Endothelial cell of umbilical vein (primary cell): ENCODE results near the gene OR5B2. TPM values are rescaled to one million over a fixed set of nuclear protein-coding genes. Genes with fewer than 3 reads are reported as not detected.

Source experiments
- BruUV-seq: library from RNA; stranded (reverse); fragments of 400-500 nt; replicated peaks from 2 replicates; lab custom pipeline; 2021; lab: Mats Ljungman, UMichigan
- CTCF ChIA-PET: fragments of 300-600, 350-600 bp; sonication (Branson Sonifier 250); formaldehyde crosslinking; loops from one replicate; lab custom pipeline; 2021; ENCODE audit warnings: antibody characterized with exemption, inconsistent platforms; lab: Charles Lee
- POLR2A ChIA-PET: fragments of 300-600, 350-600 bp; sonication (Branson Sonifier 250); formaldehyde crosslinking; loops from one replicate; lab custom pipeline; 2021; ENCODE audit warnings: antibody characterized with exemption, inconsistent platforms; lab: Charles Lee
- DNase-seq: peaks from one replicate; pipeline ENCODE4 v3.0.0-alpha.2; 2011; ENCODE audit warnings: low read depth, low spot score
- FAIRE-seq: peaks from 2 replicates; lab custom pipeline; 2011; peaks lifted over from hg19 to GRCh38; lab: Jason Lieb, UNC
- H2AFZ ChIP-seq: 2 replicates; pipeline ENCODE4 v1.6.0; 2012; ENCODE audit warnings: low read depth, low read length, control low read depth, inconsistent platforms
- H3K27ac ChIP-seq: 2 replicates; pipeline ENCODE4 v1.5.1; 2011; ENCODE audit warnings: low read depth, mild to moderate bottlenecking, control low read depth, low read length, moderate library complexity; ENCODE audit not compliant: insufficient read depth
- H3K27me3 ChIP-seq, 2 experiments: 2 replicates each; pipeline versions ENCODE4 v1.6.0 to v1.6.1; 2011; ENCODE audit warnings: low read length in 2 of 2, mixed read lengths in 1 of 2; ENCODE audit not compliant: control insufficient read depth in 2 of 2, insufficient read depth in 2 of 2
- H3K36me3 ChIP-seq, 2 experiments: 2 replicates in 1 of 2; 3 replicates in 1 of 2; pipeline ENCODE4 v1.5.1; 2011; ENCODE audit warnings: low read length in 2 of 2, mild to moderate bottlenecking in 1 of 2, moderate library complexity in 1 of 2; ENCODE audit not compliant: control insufficient read depth in 2 of 2, insufficient read depth in 2 of 2; ENCODE audit errors: extremely low read depth in 1 of 2
- H3K4me1 ChIP-seq: 3 replicates; pipeline ENCODE4 v1.5.1; 2011; ENCODE audit warnings: mild to moderate bottlenecking, low read length; ENCODE audit not compliant: control insufficient read depth, insufficient read depth; ENCODE audit errors: extremely low read depth
- H3K4me2 ChIP-seq: 2 replicates; pipeline ENCODE4 v1.6.1; 2011; ENCODE audit warnings: low read length, control low read depth, mixed read lengths; ENCODE audit not compliant: insufficient read depth
- H3K4me3 ChIP-seq, 3 experiments: fragments of 200-600 bp in 1 of 3; sonication (generic), shearing (Covaris generic) in 1 of 3; replicated peaks in 1 of 3; 2 replicates each; pipeline ENCODE4 v1.5.1; 2011 to 2016; ENCODE audit warnings: control low read depth in 3 of 3, low read length in 3 of 3, mild to moderate bottlenecking in 2 of 3, inconsistent platforms in 1 of 3, low read depth in 1 of 3, moderate library complexity in 1 of 3; ENCODE audit not compliant: insufficient read depth in 1 of 3
- H3K79me2 ChIP-seq: 2 replicates; pipeline ENCODE4 v1.6.0; 2012; ENCODE audit warnings: low read length, inconsistent platforms; ENCODE audit not compliant: control insufficient read depth, insufficient read depth
- H3K9ac ChIP-seq: replicated peaks from 2 replicates; pipeline ENCODE3; 2011; ENCODE audit warnings: low read length, control low read depth; ENCODE audit not compliant: insufficient read depth; ENCODE audit errors: extremely low read depth
- H3K9me1 ChIP-seq: replicated peaks from 3 replicates; pipeline ENCODE4 v1.6.0; 2011; ENCODE audit warnings: mild to moderate bottlenecking, low read length; ENCODE audit not compliant: control insufficient read depth, insufficient read depth; ENCODE audit errors: extremely low read depth
- H3K9me3 ChIP-seq: replicated peaks from 2 replicates; pipeline ENCODE4 v1.5.1; 2012; ENCODE audit warnings: low read length, inconsistent platforms; ENCODE audit not compliant: control insufficient read depth, insufficient read depth
- H4K20me1 ChIP-seq: replicated peaks from 2 replicates; pipeline ENCODE3; 2011; ENCODE audit warnings: mild to moderate bottlenecking, low read length; ENCODE audit not compliant: control insufficient read depth, insufficient read depth; ENCODE audit errors: extremely low read depth
- CTCF ChIP-seq, 2 donors: IDR thresholded peaks; 1 replicate in 1 of 2; 2 replicates in 1 of 2; pipeline ENCODE4 v1.5.1; 2011; ENCODE audit warnings: low read length in 2 of 2, mild to moderate bottlenecking in 2 of 2, moderate library complexity in 2 of 2, control low read depth in 1 of 2, inconsistent platforms in 1 of 2, low read depth in 1 of 2; ENCODE audit not compliant: insufficient read depth in 1 of 2; ENCODE audit errors: extremely low read depth in 1 of 2
- EZH2 ChIP-seq: IDR thresholded peaks from 2 replicates; pipeline ENCODE4 v1.6.1; 2012; ENCODE audit warnings: borderline replicate concordance, low read depth, mild to moderate bottlenecking, moderate library complexity, low read length, inconsistent platforms; ENCODE audit not compliant: severe bottlenecking
- FOS ChIP-seq: IDR thresholded peaks from 2 replicates; pipeline ENCODE4 v1.6.1; 2011; ENCODE audit warnings: mild to moderate bottlenecking, low read length, moderate library complexity, borderline replicate concordance; ENCODE audit not compliant: insufficient read depth
- GATA2 ChIP-seq: IDR thresholded peaks from 2 replicates; pipeline ENCODE4 v1.7.0; 2011; ENCODE audit warnings: low read depth, mild to moderate bottlenecking, moderate library complexity, mixed read lengths, low read length; ENCODE audit not compliant: insufficient read length, insufficient read depth
- JUN ChIP-seq: IDR thresholded peaks from 2 replicates; pipeline ENCODE4 v1.6.1; 2011; ENCODE audit warnings: borderline replicate concordance, low read depth; ENCODE audit not compliant: insufficient read length, insufficient read depth
- MAX ChIP-seq: IDR thresholded peaks from 2 replicates; pipeline ENCODE4 v1.6.1; 2011; ENCODE audit not compliant: insufficient read depth, insufficient read length
- MYC ChIP-seq: IDR thresholded peaks from one replicate; pipeline ENCODE4 v1.6.1; 2011; ENCODE audit warnings: mild to moderate bottlenecking, low read depth, low read length
- POLR2A ChIP-seq: IDR thresholded peaks from 2 replicates; pipeline ENCODE4 v1.6.1; 2012; ENCODE audit warnings: low read depth, mild to moderate bottlenecking, control low read depth, low read length
- POLR2AphosphoS5 ChIP-seq: IDR thresholded peaks from 2 replicates; pipeline ENCODE4 v1.6.1; 2012; ENCODE audit warnings: low read depth, mild to moderate bottlenecking, control low read depth, low read length, moderate library complexity; ENCODE audit not compliant: insufficient read depth
- dilution Hi-C: fragments of 300-500 bp; cut with MboI; formaldehyde crosslinking; loops from one replicate; pipeline ENCODE4 v1.15.0; 2019; ENCODE audit warnings: low sequenced_read_pairs; ENCODE audit not compliant: extremely low pct_ligation_motif_present
- intact Hi-C: fragments of 100-400 bp; cut with micrococcal nuclease; formaldehyde crosslinking; loops from one replicate; pipeline ENCODE4 v1.10.0; 2022
- polyA plus RNA-seq, 4 experiments: library from polyadenylated mRNA; depleted of rRNA in 3 of 4; stranded (reverse) in 3 of 4; unstranded in 1 of 4; fragments of >200 nt; gene quantifications; 2 replicates each; pipeline versions ENCODE4 v1.2.1 to v1.2.3, GENCODE V29; 2011 to 2012; ENCODE audit warnings: missing spikeins in 1 of 4
- total RNA-seq: library from RNA; stranded (reverse); gene quantifications from 2 replicates; pipeline ENCODE4 v1.2.3, GENCODE V29; 2021

Gene OR5B2
- total and polyA plus RNA-seq, 2 donors (not counting 3 experiments of a cell fraction or from before 2014, with no cell fraction given), result not detected

- POLR2A ChIA-PET, result no interaction called here
- DNase-seq (peak; percentile 11), FAIRE-seq (peak; percentile 21)
- no peaks in the 10 kb centered on the region for H4K20me1 ChIP-seq
- dilution Hi-C loops, result no loop called here
- CTCF ChIA-PET, result interaction anchor here (1.6 kb wide), 1 partner anchor 9 kb away, joined by 4 read pairs; no protein-coding TSS in a partner anchor
- no peak overlapping the region for H3K4me3 ChIP-seq
- no peak overlapping the region for H2AFZ ChIP-seq
- no peak overlapping the region for H3K9ac ChIP-seq
- BruUV-seq, result no TSS peak
- no peaks in the 10 kb centered on the region for H3K79me2 ChIP-seq
- no peaks in the 10 kb centered on the region for H3K36me3 ChIP-seq
- intact Hi-C loops, result no loop called here
- TF ChIP-seq MAX (no peak), MYC (no peak), GATA2 (no peak)
- peak overlapping the region; percentile 32 for H3K27ac ChIP-seq
- no peaks in the 10 kb centered on the region for H3K9me3 ChIP-seq
- H3K9me1 ChIP-seq, result no peaks in the 10 kb centered on the region
- peaks cover 18% of the 10 kb centered on the region for H3K4me1 ChIP-seq
- H3K27me3 ChIP-seq, result no peaks in the 10 kb centered on the region
- no peak overlapping the region for H3K4me2 ChIP-seq
Observed at GRCh38 chr11:58392746-58393145, 35.2 kb downstream of the OR5B2 start.

GRCh38 chr11:58391879-58392278, 36.0 kb downstream of the OR5B2 start:
- no peaks in the 10 kb centered on the region for H4K20me1 ChIP-seq
- BruUV-seq, result no TSS peak
- no peaks in the 10 kb centered on the region for H3K36me3 ChIP-seq
- H3K4me2 ChIP-seq, result no peak overlapping the region
- H3K9me3 ChIP-seq, result no peaks in the 10 kb centered on the region
- H3K4me1 ChIP-seq, result peaks cover 18% of the 10 kb centered on the region
- H3K27me3 ChIP-seq, result no peaks in the 10 kb centered on the region
- H3K79me2 ChIP-seq, result no peaks in the 10 kb centered on the region
- DNase-seq (no peak), FAIRE-seq (no peak)
- no peaks in the 10 kb centered on the region for H3K9me1 ChIP-seq
- POLR2A ChIA-PET, result no interaction called here
- CTCF ChIA-PET, result interaction anchor here (0.6 kb wide), 1 partner anchor 11 kb away, joined by 3 read pairs; no protein-coding TSS in a partner anchor
- H3K4me3 ChIP-seq, result no peak overlapping the region
- H2AFZ ChIP-seq, result no peak overlapping the region
- H3K9ac ChIP-seq, result no peak overlapping the region
- dilution Hi-C loops (no loop called here), intact Hi-C loops (no loop called here)
- TF ChIP-seq EZH2 (no peak), FOS (no peak), MYC (no peak), GATA2 (no peak), MAX (no peak), CTCF (IDR thresholded peaks at IDR 0.05; ENCODE audit: extremely low read depth in 1 of 2, insufficient read depth in 1 of 2, low read depth in 1 of 2, low read length in 2 of 2) (no peak), JUN (no peak), POLR2AphosphoS5 (no peak), POLR2A (no peak)
- no peak overlapping the region for H3K27ac ChIP-seq
